Natural killer cell (primary cell): Measurements from ENCODE around the gene LDLRAD4. TPM values are rescaled to one million over a fixed set of nuclear protein-coding genes. Genes with fewer than 3 reads are reported as not detected.

Experiments used
- ATAC-seq, 3 donors: fragments of 150-1000 bp in 2 of 3; fragments of 200-7000 bp in 1 of 3; cut with Tn5 transposase; 1 replicate in 1 of 3; 2 replicates in 2 of 3; pipeline ENCODE4 v1.10.0; 2021; ENCODE audit warnings: mild to moderate bottlenecking in 2 of 3, moderate library complexity in 2 of 3
- DNase-seq, 2 donors: peaks; one replicate each; pipeline versions ENCODE4 v3.0.0 to v3.0.0-alpha.2; 2013 to 2021; ENCODE audit warnings: mixed read lengths in 1 of 2
- H3K27ac ChIP-seq: one replicate; pipeline ENCODE4 v1.5.1; 2013; ENCODE audit warnings: mild to moderate bottlenecking, low read length
- H3K27me3 ChIP-seq: one replicate; pipeline ENCODE4 v1.6.1; 2013; ENCODE audit warnings: low read length; ENCODE audit not compliant: control insufficient read depth, insufficient read depth
- H3K36me3 ChIP-seq: one replicate; pipeline ENCODE4 v1.6.1; 2013; ENCODE audit warnings: low read length; ENCODE audit not compliant: control insufficient read depth, insufficient read depth
- H3K4me1 ChIP-seq: one replicate; pipeline ENCODE4 v1.6.1; 2013; ENCODE audit warnings: low read length; ENCODE audit not compliant: control insufficient read depth, insufficient read depth
- H3K4me3 ChIP-seq: one replicate; pipeline ENCODE4 v1.5.1; 2013; ENCODE audit warnings: low read length
- H3K9me3 ChIP-seq: one replicate; pipeline ENCODE4 v1.6.1; 2013; ENCODE audit warnings: low read length; ENCODE audit not compliant: control insufficient read depth, insufficient read depth
- H3K27ac Mint-ChIP-seq, 2 donors: one replicate each; pipeline ENCODE4 v1.8.0; 2022; ENCODE audit warnings: mild to moderate bottlenecking in 2 of 2, mixed read lengths in 2 of 2, moderate library complexity in 1 of 2
- H3K27me3 Mint-ChIP-seq, 2 donors: one replicate each; pipeline ENCODE4 v1.8.0; 2022; ENCODE audit warnings: low read depth in 2 of 2, mixed read lengths in 2 of 2
- H3K36me3 Mint-ChIP-seq: one replicate; pipeline ENCODE4 v1.8.0; 2022; ENCODE audit warnings: mixed read lengths
- H3K4me1 Mint-ChIP-seq, 2 donors: one replicate each; pipeline ENCODE4 v1.8.0; 2022; ENCODE audit warnings: mixed read lengths in 2 of 2
- H3K4me3 Mint-ChIP-seq: one replicate; pipeline ENCODE4 v1.8.0; 2022; ENCODE audit warnings: mild to moderate bottlenecking, moderate library complexity, mixed read lengths
- H3K9me3 Mint-ChIP-seq, 2 donors: one replicate each; pipeline ENCODE4 v1.8.0; 2022; ENCODE audit warnings: mixed read lengths in 2 of 2
- CTCF ChIP-seq: fragments of 200-600 bp; IDR thresholded peaks from one replicate; pipeline ENCODE4 v1.8.0; 2022; ENCODE audit warnings: antibody characterized with exemption
- WGBS: methylation state at CpG from one replicate; pipeline ENCODE4 v1.1.7; 2013; ENCODE audit warnings: missing lambda C conversion rate; ENCODE audit not compliant: insufficient coverage; 5-methylcytosine and 5-hydroxymethylcytosine counted together
- intact Hi-C: fragments of 100-400 bp; cut with micrococcal nuclease; formaldehyde crosslinking; loops from one replicate; pipeline ENCODE4 v1.14.2; 2022
- total RNA-seq, 4 donors: library from RNA; stranded (reverse); fragments of 120-200 nt in 1 of 4; gene quantifications; one replicate each; pipeline versions ENCODE4 v1.2.3 to v1.2.4, GENCODE V29; 2013 to 2022

The LDLRAD4 gene
- total RNA-seq, 3 donors from 2014 or later (not counting 1 experiment from before 2014, with no cell fraction given), result 24.0 to 36.3 (median 29.2) TPM

- no peaks in the 10 kb centered on the region for H3K4me1 Mint-ChIP-seq
- H3K4me1 ChIP-seq, result no peaks in the 10 kb centered on the region
- no peaks in the 10 kb centered on the region for H3K36me3 Mint-ChIP-seq
- H3K27me3 Mint-ChIP-seq, result peaks cover 7 to 9% of the 10 kb centered on the region in 2 donors
- whole genome bisulfite sequencing, result no CpG with 5 or more reads among the region's 2 CpGs
- no peaks in the 10 kb centered on the region for H3K27me3 ChIP-seq
- H3K4me3 ChIP-seq, result no peak overlapping the region
- H3K27ac ChIP-seq, result no peak overlapping the region
- no peak overlapping the region for H3K27ac Mint-ChIP-seq
- intact Hi-C loops, result no loop called here
- no peak overlapping the region for H3K4me3 Mint-ChIP-seq
- TF ChIP-seq CTCF, result no peak
- DNase-seq (no peak), ATAC-seq (no peak)
- no peaks in the 10 kb centered on the region for H3K9me3 ChIP-seq
- no peaks in the 10 kb centered on the region for H3K9me3 Mint-ChIP-seq
- H3K36me3 ChIP-seq, result no peaks in the 10 kb centered on the region
These were observed 25.6 kb upstream of the LDLRAD4 start for GRCh38 chr18:13192970-13193369.

GRCh38 chr18:13194239-13194638 lies 24.3 kb upstream of the LDLRAD4 start:
- Mint-ChIP-seq H3K27ac (no peak overlapping the region), H3K4me1 (no peaks in the 10 kb centered on the region), H3K36me3 (peaks cover 8% of the 10 kb centered on the region), H3K27me3 (peaks cover 9 to 20% of the 10 kb centered on the region in 2 donors), H3K9me3 (peaks cover 1 to 4% of the 10 kb centered on the region in 2 donors), H3K4me3 (no peak overlapping the region)
- no peak overlapping the region for H3K4me3 ChIP-seq
- WGBS, result 73% methylated on average over 2 of the region's 2 CpGs
- no peaks in the 10 kb centered on the region for H3K36me3 ChIP-seq
- peaks cover 2% of the 10 kb centered on the region for H3K9me3 ChIP-seq
- DNase-seq (no peak), ATAC-seq (no peak)
- intact Hi-C loops, result no loop called here
- H3K27me3 ChIP-seq, result no peaks in the 10 kb centered on the region
- H3K4me1 ChIP-seq, result no peaks in the 10 kb centered on the region
- no peak overlapping the region for H3K27ac ChIP-seq
- no peak for TF ChIP-seq CTCF

- WGBS, result 72% methylated on average over 2 of the region's 2 CpGs
- Histone ChIP-seq H3K27me3 (no peaks in the 10 kb centered on the region), H3K4me3 (no peak overlapping the region), H3K36me3 (no peaks in the 10 kb centered on the region), H3K27ac (no peak overlapping the region), H3K4me1 (no peaks in the 10 kb centered on the region), H3K9me3 (peaks cover 3% of the 10 kb centered on the region)
- intact Hi-C loops, result no loop called here
- TF ChIP-seq CTCF, result no peak
- peaks cover 26 to 50% of the 10 kb centered on the region in 2 donors for H3K27me3 Mint-ChIP-seq
- H3K4me3 Mint-ChIP-seq, result no peak overlapping the region
- no peak for ATAC-seq
- peaks cover 6 to 12% of the 10 kb centered on the region in 2 donors for H3K9me3 Mint-ChIP-seq
- peaks cover 24% of the 10 kb centered on the region for H3K36me3 Mint-ChIP-seq
- no peak for DNase-seq
- no peak overlapping the region for H3K27ac Mint-ChIP-seq
- no peaks in the 10 kb centered on the region for H3K4me1 Mint-ChIP-seq
These were observed 19.9 kb upstream of the LDLRAD4 start for GRCh38 chr18:13198701-13199100.

GRCh38 chr18:13199169-13199568 lies 19.4 kb upstream of the LDLRAD4 start:
- peaks cover 6 to 12% of the 10 kb centered on the region in 2 donors for H3K9me3 Mint-ChIP-seq
- Histone ChIP-seq H3K27ac (no peak overlapping the region), H3K36me3 (no peaks in the 10 kb centered on the region), H3K4me1 (no peaks in the 10 kb centered on the region), H3K27me3 (no peaks in the 10 kb centered on the region), H3K9me3 (peaks cover 3% of the 10 kb centered on the region), H3K4me3 (no peak overlapping the region)
- peaks cover 24% of the 10 kb centered on the region for H3K36me3 Mint-ChIP-seq
- H3K4me3 Mint-ChIP-seq, result no peak overlapping the region
- ATAC-seq, result no peak
- 88% methylated on average over 1 of the region's 3 CpGs for WGBS
- intact Hi-C loops, result no loop called here
- no peak for DNase-seq
- no peak for TF ChIP-seq CTCF
- H3K27me3 Mint-ChIP-seq, result peaks cover 26 to 50% of the 10 kb centered on the region in 2 donors
- H3K27ac Mint-ChIP-seq, result no peak overlapping the region
- no peaks in the 10 kb centered on the region for H3K4me1 Mint-ChIP-seq
